ENCODE results near the gene PHKG1. TPM values are rescaled to one million over a fixed set of nuclear protein-coding genes. Genes with fewer than 3 reads are reported as not detected.
"Not testable (repeated sequence)": the region's sequence is repeated elsewhere in the genome, so short reads cannot be mapped to it uniquely, and the experiment has no call there.

Gene PHKG1
- polyA plus RNA-seq, 3 donors, result 0.90 to 3.0 (median 1.4) TPM

GRCh38 chr7:56048763-56049162 is 44.0 kb downstream of the PHKG1 start:
- DNase-seq (ENCODE audit: extremely low read depth in 1 of 11, low read depth in 9 of 11, low spot score in 4 of 11), result not testable (repeated sequence)

- DNase-seq (ENCODE audit: extremely low read depth in 1 of 11, low read depth in 9 of 11, low spot score in 4 of 11), result no peak
Observed at GRCh38 chr7:56048245-56048644, 44.5 kb downstream of the PHKG1 start.

- not testable (repeated sequence) for DNase-seq (ENCODE audit: extremely low read depth in 1 of 11, low read depth in 9 of 11, low spot score in 4 of 11)
Observed at GRCh38 chr7:56047446-56048116, 45.2 kb downstream of the PHKG1 start.

GRCh38 chr7:56046721-56047445 is 45.9 kb downstream of the PHKG1 start:
- peak in 1 of 11 donors; percentile 54 for DNase-seq (ENCODE audit: extremely low read depth in 1 of 11, low read depth in 9 of 11, low spot score in 4 of 11)

- not testable (repeated sequence) for DNase-seq (ENCODE audit: extremely low read depth in 1 of 11, low read depth in 9 of 11, low spot score in 4 of 11)
Observed at GRCh38 chr7:56045758-56046157, 47.0 kb downstream of the PHKG1 start.

GRCh38 chr7:56040730-56041129 is 52.0 kb downstream of the PHKG1 start:
- no peak for DNase-seq (ENCODE audit: extremely low read depth in 1 of 11, low read depth in 9 of 11, low spot score in 4 of 11)

- peak in 8 of 11 donors; percentile 46 to 67 (median 56) for DNase-seq (ENCODE audit: extremely low read depth in 1 of 11, low read depth in 9 of 11, low spot score in 4 of 11)
Observed at GRCh38 chr7:56033671-56034432, 58.9 kb downstream of the PHKG1 start.

- not testable (repeated sequence) for DNase-seq (ENCODE audit: extremely low read depth in 1 of 11, low read depth in 9 of 11, low spot score in 4 of 11)
Observed at GRCh38 chr7:56032578-56032977, 60.2 kb downstream of the PHKG1 start.

GRCh38 chr7:56031556-56031955 is 61.2 kb downstream of the PHKG1 start:
- DNase-seq (ENCODE audit: extremely low read depth in 1 of 11, low read depth in 9 of 11, low spot score in 4 of 11), result not testable (repeated sequence)

- DNase-seq (ENCODE audit: extremely low read depth in 1 of 11, low read depth in 9 of 11, low spot score in 4 of 11), result no peak
Observed at GRCh38 chr7:56030340-56030739, 62.4 kb downstream of the PHKG1 start.

Other genes with a start within 250 kb of the PHKG1 start
- gene SEPTIN14, start 230.2 kb downstream of the PHKG1 start, polyA plus RNA-seq (ENCODE audit: insufficient read length in 3 of 3), result under 1 TPM; 0.16 to 0.57 (median 0.19) TPM
- gene ZNF713, start 205.5 kb downstream of the PHKG1 start, polyA plus RNA-seq (ENCODE audit: insufficient read length in 3 of 3), result 10 to 100 TPM; 12.3 to 15.8 (median 14.6) TPM
- 10 to 100 TPM; 16.0 to 20.5 (median 16.1) TPM for gene MRPS17, start 141.1 kb downstream of the PHKG1 start, polyA plus RNA-seq (ENCODE audit: insufficient read length in 3 of 3)
- gene NIPSNAP2, start 128.4 kb downstream of the PHKG1 start, polyA plus RNA-seq (ENCODE audit: insufficient read length in 3 of 3), result 100 to 1,000 TPM in 2 of 3 donors, 10 to 100 TPM in 1; 94.5 to 119 (median 105) TPM
- 10 to 100 TPM; 26.1 to 35.1 (median 28.8) TPM for gene PSPH, start 41.5 kb downstream of the PHKG1 start, polyA plus RNA-seq (ENCODE audit: insufficient read length in 3 of 3)
- 100 to 1,000 TPM; 206 to 245 (median 233) TPM for gene CCT6A, start 41.2 kb downstream of the PHKG1 start, polyA plus RNA-seq (ENCODE audit: insufficient read length in 3 of 3)
- gene SUMF2, start 28.7 kb downstream of the PHKG1 start, polyA plus RNA-seq (ENCODE audit: insufficient read length in 3 of 3), result 100 to 1,000 TPM; 130 to 169 (median 135) TPM
- gene CHCHD2, start 13.5 kb upstream of the PHKG1 start, polyA plus RNA-seq (ENCODE audit: insufficient read length in 3 of 3), result 100 to 1,000 TPM; 238 to 284 (median 266) TPM
- 1 to 10 TPM; 2.4 to 3.5 (median 2.6) TPM for gene NUPR2, start 23.5 kb upstream of the PHKG1 start, polyA plus RNA-seq (ENCODE audit: insufficient read length in 3 of 3)